ENCODE measurements around the gene BTN3A1.
"Not testable (repeated sequence)": the region's sequence is repeated elsewhere in the genome, so short reads cannot be mapped to it uniquely, and the experiment has no call there.

The BTN3A1 gene

GRCh38 chr6:26365633-26365995, 36.5 kb upstream of the BTN3A1 start:
- DNase-seq (ENCODE audit: low spot score in 2 of 2) (no peak), ATAC-seq (replicated peaks; ENCODE audit: extremely low read depth, poor library complexity, severe bottlenecking) (no peak)
- Mint-ChIP-seq H3K4me1 (peaks cover 61% of the 10 kb centered on the region), H3K9me3 (no peaks in the 10 kb centered on the region), H3K4me3 (no peak overlapping the region), H3K27me3 (no peaks in the 10 kb centered on the region), H3K36me3 (ENCODE audit: insufficient read depth) (peaks cover 22% of the 10 kb centered on the region), H3K27ac (ENCODE audit: low read depth) (no peak overlapping the region)

- DNase-seq (ENCODE audit: low spot score in 2 of 2) (no peak), ATAC-seq (replicated peaks; ENCODE audit: extremely low read depth, poor library complexity, severe bottlenecking) (no peak)
- H3K4me3 Mint-ChIP-seq, result no peak overlapping the region
- peaks cover 29% of the 10 kb centered on the region for H3K36me3 Mint-ChIP-seq (ENCODE audit: insufficient read depth)
- H3K27ac Mint-ChIP-seq (ENCODE audit: low read depth), result no peak overlapping the region
- H3K9me3 Mint-ChIP-seq, result no peaks in the 10 kb centered on the region
- H3K27me3 Mint-ChIP-seq, result no peaks in the 10 kb centered on the region
- H3K4me1 Mint-ChIP-seq, result peaks cover 58% of the 10 kb centered on the region
Observed at GRCh38 chr6:26366504-26366903, 35.6 kb upstream of the BTN3A1 start.

GRCh38 chr6:26367114-26367513, 35.0 kb upstream of the BTN3A1 start:
- H3K27me3 Mint-ChIP-seq, result no peaks in the 10 kb centered on the region
- no peak overlapping the region for H3K27ac Mint-ChIP-seq (ENCODE audit: low read depth)
- peaks cover 56% of the 10 kb centered on the region for H3K4me1 Mint-ChIP-seq
- no peaks in the 10 kb centered on the region for H3K9me3 Mint-ChIP-seq
- no peak overlapping the region for H3K4me3 Mint-ChIP-seq
- DNase-seq (ENCODE audit: low spot score in 2 of 2), result no peak
- H3K36me3 Mint-ChIP-seq (ENCODE audit: insufficient read depth), result peaks cover 34% of the 10 kb centered on the region
- no peak for ATAC-seq (replicated peaks; ENCODE audit: extremely low read depth, poor library complexity, severe bottlenecking)

- not testable (repeated sequence) for ATAC-seq (replicated peaks; ENCODE audit: extremely low read depth, poor library complexity, severe bottlenecking); H3K4me3 Mint-ChIP-seq; DNase-seq (ENCODE audit: low spot score in 2 of 2); H3K9me3 Mint-ChIP-seq; H3K27me3 Mint-ChIP-seq
- Mint-ChIP-seq H3K27ac (ENCODE audit: low read depth) (peak overlapping the region; percentile 78), H3K4me1 (peaks cover 72% of the 10 kb centered on the region), H3K36me3 (ENCODE audit: insufficient read depth) (peaks cover 69% of the 10 kb centered on the region)
Observed at GRCh38 chr6:26371813-26372212, 30.3 kb upstream of the BTN3A1 start.

GRCh38 chr6:26372308-26373144, 29.5 kb upstream of the BTN3A1 start:
- Mint-ChIP-seq H3K36me3 (ENCODE audit: insufficient read depth) (peaks cover 69% of the 10 kb centered on the region), H3K9me3 (no peaks in the 10 kb centered on the region), H3K27me3 (no peaks in the 10 kb centered on the region), H3K4me3 (no peak overlapping the region), H3K4me1 (peaks cover 72% of the 10 kb centered on the region), H3K27ac (ENCODE audit: low read depth) (peak overlapping the region; percentile 75)
- ATAC-seq (replicated peaks; ENCODE audit: extremely low read depth, poor library complexity, severe bottlenecking) (no peak), DNase-seq (ENCODE audit: low spot score in 2 of 2) (no peak)

- Mint-ChIP-seq H3K27me3 (no peaks in the 10 kb centered on the region), H3K4me3 (no peak overlapping the region), H3K4me1 (peaks cover 56% of the 10 kb centered on the region), H3K9me3 (no peaks in the 10 kb centered on the region), H3K36me3 (ENCODE audit: insufficient read depth) (peaks cover 57% of the 10 kb centered on the region), H3K27ac (ENCODE audit: low read depth) (peak overlapping the region; percentile 25)
- ATAC-seq (replicated peaks; ENCODE audit: extremely low read depth, poor library complexity, severe bottlenecking) (no peak), DNase-seq (ENCODE audit: low spot score in 2 of 2) (no peak)
Observed at GRCh38 chr6:26375270-26375669, 26.8 kb upstream of the BTN3A1 start.

- Mint-ChIP-seq H3K4me3 (no peak overlapping the region), H3K27me3 (no peaks in the 10 kb centered on the region), H3K27ac (ENCODE audit: low read depth) (peak overlapping the region; percentile 85), H3K4me1 (peaks cover 54% of the 10 kb centered on the region), H3K9me3 (no peaks in the 10 kb centered on the region), H3K36me3 (ENCODE audit: insufficient read depth) (peaks cover 42% of the 10 kb centered on the region)
- ATAC-seq (replicated peaks; ENCODE audit: extremely low read depth, poor library complexity, severe bottlenecking), result no peak
- DNase-seq (ENCODE audit: low spot score in 2 of 2), result no peak
Observed at GRCh38 chr6:26377719-26378118, 24.4 kb upstream of the BTN3A1 start.

- not testable (repeated sequence) for H3K27me3 Mint-ChIP-seq; H3K9me3 Mint-ChIP-seq; DNase-seq (ENCODE audit: low spot score in 2 of 2); ATAC-seq (replicated peaks; ENCODE audit: extremely low read depth, poor library complexity, severe bottlenecking); H3K4me3 Mint-ChIP-seq
- peaks cover 40% of the 10 kb centered on the region for H3K36me3 Mint-ChIP-seq (ENCODE audit: insufficient read depth)
- H3K4me1 Mint-ChIP-seq, result peaks cover 57% of the 10 kb centered on the region
- peak overlapping the region; percentile 85 for H3K27ac Mint-ChIP-seq (ENCODE audit: low read depth)
Observed at GRCh38 chr6:26378143-26378542, 23.9 kb upstream of the BTN3A1 start.

- Mint-ChIP-seq H3K4me3 (no peak overlapping the region), H3K9me3 (no peaks in the 10 kb centered on the region), H3K4me1 (peaks cover 55% of the 10 kb centered on the region), H3K27ac (ENCODE audit: low read depth) (no peak overlapping the region), H3K36me3 (ENCODE audit: insufficient read depth) (peaks cover 29% of the 10 kb centered on the region), H3K27me3 (no peaks in the 10 kb centered on the region)
- DNase-seq (ENCODE audit: low spot score in 2 of 2) (no peak), ATAC-seq (replicated peaks; ENCODE audit: extremely low read depth, poor library complexity, severe bottlenecking) (no peak)
Observed at GRCh38 chr6:26379292-26379691, 22.8 kb upstream of the BTN3A1 start.

GRCh38 chr6:26379740-26380139, 22.3 kb upstream of the BTN3A1 start:
- no peak overlapping the region for H3K4me3 Mint-ChIP-seq
- DNase-seq (ENCODE audit: low spot score in 2 of 2) (no peak), ATAC-seq (replicated peaks; ENCODE audit: extremely low read depth, poor library complexity, severe bottlenecking) (no peak)
- H3K36me3 Mint-ChIP-seq (ENCODE audit: insufficient read depth), result peaks cover 25% of the 10 kb centered on the region
- no peak overlapping the region for H3K27ac Mint-ChIP-seq (ENCODE audit: low read depth)
- H3K4me1 Mint-ChIP-seq, result peaks cover 52% of the 10 kb centered on the region
- no peaks in the 10 kb centered on the region for H3K27me3 Mint-ChIP-seq
- no peaks in the 10 kb centered on the region for H3K9me3 Mint-ChIP-seq

- Mint-ChIP-seq H3K36me3 (ENCODE audit: insufficient read depth) (peaks cover 19% of the 10 kb centered on the region), H3K9me3 (no peaks in the 10 kb centered on the region), H3K4me3 (no peak overlapping the region), H3K27ac (ENCODE audit: low read depth) (no peak overlapping the region), H3K4me1 (peaks cover 50% of the 10 kb centered on the region), H3K27me3 (no peaks in the 10 kb centered on the region)
- no peak for ATAC-seq (replicated peaks; ENCODE audit: extremely low read depth, poor library complexity, severe bottlenecking)
- DNase-seq (ENCODE audit: low spot score in 2 of 2), result no peak
Observed at GRCh38 chr6:26380256-26380655, 21.8 kb upstream of the BTN3A1 start.

- Mint-ChIP-seq H3K4me1 (peaks cover 38% of the 10 kb centered on the region), H3K4me3 (peak overlapping the region; percentile 99)
- DNase-seq (ENCODE audit: low spot score in 2 of 2), result no peak
Observed at GRCh38 chr6:26382121-26382520, 20.0 kb upstream of the BTN3A1 start.

GRCh38 chr6:26383624-26384417, 18.3 kb upstream of the BTN3A1 start:
- peak overlapping the region; percentile 99 for H3K4me3 Mint-ChIP-seq
- peaks cover 7% of the 10 kb centered on the region for H3K36me3 Mint-ChIP-seq (ENCODE audit: insufficient read depth)
- ATAC-seq (replicated peaks; ENCODE audit: extremely low read depth, poor library complexity, severe bottlenecking) (peak; percentile 45), DNase-seq (ENCODE audit: low spot score in 2 of 2) (no peak)
- peak overlapping the region; percentile 98 for H3K27ac Mint-ChIP-seq (ENCODE audit: low read depth)
- H3K9me3 Mint-ChIP-seq, result no peaks in the 10 kb centered on the region
- H3K4me1 Mint-ChIP-seq, result peaks cover 35% of the 10 kb centered on the region
- H3K27me3 Mint-ChIP-seq, result no peaks in the 10 kb centered on the region

More at GRCh38 chr6:26382121-26382520, 20.0 kb upstream of the BTN3A1 start:
- Mint-ChIP-seq H3K27ac (ENCODE audit: low read depth) (peak overlapping the region; percentile 98), H3K27me3 (no peaks in the 10 kb centered on the region), H3K9me3 (no peaks in the 10 kb centered on the region), H3K36me3 (ENCODE audit: insufficient read depth) (peaks cover 9% of the 10 kb centered on the region)
- ATAC-seq (replicated peaks; ENCODE audit: extremely low read depth, poor library complexity, severe bottlenecking), result no peak

Data from central memory CD8-positive, alpha-beta T cell (primary cell).